Esophagus muscularis mucosa (tissue), 4 donors: Measurements from ENCODE around the gene ZCCHC12. TPM values are rescaled to one million over a fixed set of nuclear protein-coding genes. Genes with fewer than 3 reads are reported as not detected.

Experiments used
- DNase-seq: peaks from one replicate; pipeline ENCODE4 v3.0.0-alpha.2; 2017; ENCODE audit errors: extremely low spot score
- H3K27ac ChIP-seq, 4 donors: fragments of 200-600 bp; sonication (generic); replicated peaks in 1 of 4; 1 replicate in 3 of 4; 2 replicates in 1 of 4; pipeline ENCODE4 v1.5.1; 2016 to 2019; ENCODE audit warnings: mild to moderate bottlenecking in 1 of 4
- H3K27me3 ChIP-seq, 4 donors: fragments of 200-600 bp; sonication (generic); one replicate each; pipeline versions ENCODE4 v1.5.1 to v1.6.0; 2016 to 2019
- H3K36me3 ChIP-seq, 4 donors: fragments of 200-600 bp; sonication (generic); one replicate each; pipeline ENCODE4 v1.5.1; 2016 to 2019
- H3K4me1 ChIP-seq, 4 donors: fragments of 200-600 bp; sonication (generic); one replicate each; pipeline ENCODE4 v1.5.1; 2016 to 2019
- H3K4me3 ChIP-seq, 4 donors: fragments of 200-600 bp; sonication (generic); 1 replicate in 2 of 4; 2 replicates in 2 of 4; pipeline ENCODE4 v1.5.1; 2016 to 2019; ENCODE audit warnings: mild to moderate bottlenecking in 4 of 4, moderate library complexity in 1 of 4
- H3K9me3 ChIP-seq, 4 donors: fragments of 200-600 bp; sonication (generic); 1 replicate in 3 of 4; 2 replicates in 1 of 4; pipeline ENCODE4 v1.5.1; 2016 to 2019
- CTCF ChIP-seq, 3 experiments: fragments of 200-600 bp in 2 of 3; fragments of 450-650 bp in 1 of 3; sonication (generic) in 2 of 3; IDR thresholded peaks; one replicate each; pipeline ENCODE4 v1.5.1; 2017 to 2019; ENCODE audit warnings: antibody characterized with exemption in 3 of 3, mild to moderate bottlenecking in 2 of 3, moderate library complexity in 1 of 3
- EP300 ChIP-seq: sonication (generic); formaldehyde crosslinking; IDR thresholded peaks from one replicate; pipeline ENCODE4 v1.6.1; 2017; ENCODE audit warnings: antibody characterized with exemption
- POLR2A ChIP-seq: fragments of 450-650 bp; IDR thresholded peaks from one replicate; pipeline ENCODE4 v1.6.1; 2017; ENCODE audit warnings: antibody characterized with exemption, moderate library complexity, mild to moderate bottlenecking, low read depth
- POLR2AphosphoS5 ChIP-seq, 2 donors: sonication (generic); formaldehyde crosslinking; IDR thresholded peaks; one replicate each; pipeline ENCODE4 v1.6.1; 2017; ENCODE audit warnings: antibody characterized with exemption in 2 of 2
- WGBS: methylation state at CpG from one replicate; pipeline ENCODE4 v1.1.5; 2018; 5-methylcytosine and 5-hydroxymethylcytosine counted together
- intact Hi-C: fragments of 100-400 bp; cut with DNase I; formaldehyde crosslinking; loops from one replicate; pipeline ENCODE4 v1.15.1; 2023
- total RNA-seq, 4 donors: library from RNA; depleted of rRNA; stranded (reverse); fragments of >200 nt; gene quantifications; one replicate each; pipeline versions ENCODE4 v1.1.0 to v1.2.1, GENCODE V29; 2016

The ZCCHC12 gene
- total RNA-seq, 4 donors from 2014 or later: 0.11 to 1.2 (median 0.45) TPM; not detected in 1

- Histone ChIP-seq H3K27ac (no peak overlapping the region), H3K4me3 (no peak overlapping the region), H3K27me3 (no peaks in the 10 kb centered on the region), H3K36me3 (no peaks in the 10 kb centered on the region), H3K4me1 (no peaks in the 10 kb centered on the region), H3K9me3 (no peaks in the 10 kb centered on the region)
- intact Hi-C loops: no loop called here
- no peak for DNase-seq
- no peak for TF ChIP-seq CTCF (IDR thresholded peaks at IDR 0.05)
- no peak for TF ChIP-seq EP300
- TF ChIP-seq POLR2AphosphoS5 (IDR thresholded peaks at IDR 0.05): no peak
- no peak for TF ChIP-seq POLR2A
- WGBS: 84% methylated on average over 3 of the region's 3 CpGs
Measured at GRCh38 chrX:118864063-118864635, 40.5 kb downstream of the ZCCHC12 start.

GRCh38 chrX:118865231-118865630 lies 41.6 kb downstream of the ZCCHC12 start:
- TF ChIP-seq POLR2A (no peak), EP300 (no peak)
- intact Hi-C loops: no loop called here

GRCh38 chrX:118867251-118867650 lies 43.6 kb downstream of the ZCCHC12 start:
- WGBS: 73% methylated on average over 3 of the region's 3 CpGs
- DNase-seq: no peak
- TF ChIP-seq EP300 (no peak), POLR2AphosphoS5 (IDR thresholded peaks at IDR 0.05) (no peak)
- no peak overlapping the region for H3K27ac ChIP-seq
- intact Hi-C loops: no loop called here
- H3K27me3 ChIP-seq: no peaks in the 10 kb centered on the region
- no peaks in the 10 kb centered on the region for H3K36me3 ChIP-seq
- no peak overlapping the region for H3K4me3 ChIP-seq
- H3K4me1 ChIP-seq: peaks cover under 1 to 10% (median 8%) of the 10 kb centered on the region in 4 donors
- H3K9me3 ChIP-seq: no peaks in the 10 kb centered on the region

More at GRCh38 chrX:118865231-118865630, 41.6 kb downstream of the ZCCHC12 start:
- no peak overlapping the region for H3K27ac ChIP-seq
- no peaks in the 10 kb centered on the region for H3K4me1 ChIP-seq
- no peaks in the 10 kb centered on the region for H3K27me3 ChIP-seq
- H3K36me3 ChIP-seq: no peaks in the 10 kb centered on the region
- no peak overlapping the region for H3K4me3 ChIP-seq
- 45% methylated on average over 1 of the region's 1 CpG for WGBS
- DNase-seq: no peak
- no peaks in the 10 kb centered on the region for H3K9me3 ChIP-seq

- Histone ChIP-seq H3K27me3 (no peaks in the 10 kb centered on the region), H3K9me3 (no peaks in the 10 kb centered on the region), H3K27ac (peak overlapping the region; percentile 52 to 65 (median 60)), H3K36me3 (no peaks in the 10 kb centered on the region), H3K4me3 (no peak overlapping the region), H3K4me1 (peaks cover 7 to 18% (median 17%) of the 10 kb centered on the region in 4 donors)
- WGBS: 45% methylated on average over 4 of the region's 4 CpGs
- no peak for TF ChIP-seq POLR2AphosphoS5 (IDR thresholded peaks at IDR 0.05)
- TF ChIP-seq POLR2A: no peak
- TF ChIP-seq EP300: no peak
- no peak for TF ChIP-seq CTCF (IDR thresholded peaks at IDR 0.05)
- intact Hi-C loops: no loop called here
- DNase-seq: no peak
Measured at GRCh38 chrX:118872102-118872566, 48.5 kb downstream of the ZCCHC12 start.

Other genes with a start within 250 kb of the ZCCHC12 start
- gene IL13RA1, start 96.2 kb upstream of the ZCCHC12 start, total RNA-seq: 100 to 1,000 TPM in 1 of 4 donors, 10 to 100 TPM in 3; 53.1 to 101 (median 85.2) TPM
- gene LONRF3, start 150.8 kb downstream of the ZCCHC12 start, total RNA-seq: 10 to 100 TPM; 14.3 to 19.9 (median 17.5) TPM
- gene CT47C1, start 249.2 kb downstream of the ZCCHC12 start, total RNA-seq: not detected